Pancreas (tissue), 10 donors: ENCODE results near the gene DOC2A. TPM values are rescaled to one million over a fixed set of nuclear protein-coding genes. Genes with fewer than 3 reads are reported as not detected.
"Not testable (repeated sequence)": the region's sequence is repeated elsewhere in the genome, so short reads cannot be mapped to it uniquely, and the experiment has no call there.

ENCODE experiments used
- ATAC-seq, 4 donors: fragments of 200-7000 bp; cut with Tn5 transposase; one replicate each; pipeline versions ENCODE4 v1.8.0 to v1.9.1; 2020; ENCODE audit warnings: mild to moderate bottlenecking in 4 of 4, moderate library complexity in 4 of 4
- DNase-seq, 6 donors: peaks; one replicate each; pipeline ENCODE4 v3.0.0-alpha.2; 2020
- FAIRE-seq: peaks from 2 replicates; lab custom pipeline; 2012; peaks lifted over from hg19 to GRCh38; lab: Jason Lieb, UNC
- H3K27ac ChIP-seq, 4 donors: fragments of 200-600 bp; sonication (generic); 1 replicate in 3 of 4; 2 replicates in 1 of 4; pipeline versions ENCODE4 v1.5.0 to v1.8.0; 2020
- H3K27me3 ChIP-seq, 4 donors: fragments of 200-600 bp; one replicate each; pipeline ENCODE4 v1.8.0; 2021
- H3K36me3 ChIP-seq, 3 donors: fragments of 200-600 bp; sonication (generic) in 1 of 3; one replicate each; pipeline versions ENCODE4 v1.5.0 to v1.8.0; 2020 to 2021
- H3K4me1 ChIP-seq, 3 donors: fragments of 200-600 bp; one replicate each; pipeline ENCODE4 v1.8.0; 2021
- H3K4me3 ChIP-seq, 4 donors: fragments of 200-600 bp; sonication (generic) in 2 of 4; one replicate each; pipeline versions ENCODE4 v1.5.0 to v1.8.0; 2020 to 2021
- H3K9me3 ChIP-seq, 4 donors: fragments of 200-600 bp; one replicate each; pipeline ENCODE4 v1.8.0; 2021
- CTCF ChIP-seq, 4 donors: fragments of 200-600 bp; sonication (generic) in 3 of 4; IDR thresholded peaks; one replicate each; pipeline versions ENCODE4 v1.5.0 to v1.8.0; 2021; ENCODE audit warnings: antibody characterized with exemption in 4 of 4
- WGBS, 2 donors: extraction: QIAGEN DNeasy Blood & Tissue Kit; methylation state at CpG; one replicate each; pipeline ENCODE4 v1.1.7; 2013; 5-methylcytosine and 5-hydroxymethylcytosine counted together
- intact Hi-C, 3 donors: fragments of 100-400 bp; cut with DNase I; formaldehyde crosslinking; loops; one replicate each; pipeline versions ENCODE4 v1.11.1 to v1.14.2; 2022
- polyA plus RNA-seq, 2 donors: library from polyadenylated mRNA; stranded (reverse); fragments of 200-250 nt; gene quantifications; one replicate each; pipeline ENCODE4 v1.2.3, GENCODE V29; 2013
- total RNA-seq, 6 donors: library from RNA; stranded (reverse); fragmentation: NEBNext Ultra II Directional in 4 of 6; extraction: Animal tissue kit (Norgen Biotek cat#: 25700) in 4 of 6; gene quantifications; one replicate each; pipeline versions ENCODE4 v1.2.1 to v1.2.4, GENCODE V29; 2021 to 2023
- donor health status: healthy with polysubstance abuse.
- donor health status: DM: no; HTN: no; CAD: no; lungs with moderate emphysema.
- donor health status: DM: no; HTN: no; CAD: no.
- donor health status: control.
- donor health status: control.
- donor health status: Bipolar disorder and iron deficiency.
- donor health status: DM: yes; HTN: yes; CAD: no.
- donor health status: DM: no; HTN: no; CAD: no.
- donor health status: DM: no; HTN: no; CAD: no.
- donor health status: DM: yes; HTN: yes; CAD: no.

The DOC2A gene
- total and polyA plus RNA-seq, 8 donors, result 0.19 to 4.4 (median 0.47) TPM

GRCh38 chr16:30017277-30017656 is 6.4 kb upstream of the DOC2A start:
- no peaks in the 10 kb centered on the region for H3K27me3 ChIP-seq
- no peak for ATAC-seq
- FAIRE-seq, result no peak
- WGBS, 2 donors, result 92 to 100% methylated on average over 2 of the region's 2 CpGs
- H3K4me3 ChIP-seq, result no peak overlapping the region
- intact Hi-C loops, result no loop called here
- no peak overlapping the region for H3K27ac ChIP-seq
- H3K9me3 ChIP-seq, result no peaks in the 10 kb centered on the region
- no peak for DNase-seq
- H3K36me3 ChIP-seq, result no peaks in the 10 kb centered on the region
- TF ChIP-seq CTCF (IDR thresholded peaks at IDR 0.05), result no peak
- no peaks in the 10 kb centered on the region for H3K4me1 ChIP-seq

GRCh38 chr16:30016555-30017276 is 5.9 kb upstream of the DOC2A start:
- Histone ChIP-seq H3K27ac (no peak overlapping the region), H3K36me3 (no peaks in the 10 kb centered on the region), H3K4me3 (no peak overlapping the region), H3K27me3 (peaks cover 0 to 4% (median under 1%) of the 10 kb centered on the region in 4 donors), H3K9me3 (no peaks in the 10 kb centered on the region), H3K4me1 (no peaks in the 10 kb centered on the region)
- FAIRE-seq (no peak), DNase-seq (no peak), ATAC-seq (no peak)
- intact Hi-C loops, result no loop called here
- no peak for TF ChIP-seq CTCF (IDR thresholded peaks at IDR 0.05)
- 50 to 55% methylated on average over 8 of the region's 8 CpGs for WGBS, 2 donors

GRCh38 chr16:30015450-30015849 is 4.6 kb upstream of the DOC2A start:
- H3K27ac ChIP-seq, DNase-seq, H3K9me3 ChIP-seq, H3K4me3 ChIP-seq, ATAC-seq, H3K36me3 ChIP-seq, H3K4me1 ChIP-seq, intact Hi-C loops, FAIRE-seq, H3K27me3 ChIP-seq: not testable (repeated sequence)
- WGBS, 2 donors, result 83 to 89% methylated on average over 7 of the region's 7 CpGs

- H3K4me3 ChIP-seq, DNase-seq, FAIRE-seq, H3K27me3 ChIP-seq, intact Hi-C loops, H3K9me3 ChIP-seq, H3K36me3 ChIP-seq, H3K4me1 ChIP-seq, H3K27ac ChIP-seq, ATAC-seq: not testable (repeated sequence)
- 80 to 87% methylated on average over 14 of the region's 14 CpGs for WGBS, 2 donors
These were observed 1.8 kb upstream of the DOC2A start for GRCh38 chr16:30012598-30012997.

- no peak for FAIRE-seq
- H3K27ac ChIP-seq, result no peak overlapping the region
- no peak for ATAC-seq
- no peaks in the 10 kb centered on the region for H3K4me1 ChIP-seq
- H3K4me3 ChIP-seq, result peak overlapping the region in 1 of 4 donors; percentile 50
- no peaks in the 10 kb centered on the region for H3K9me3 ChIP-seq
- no peak for TF ChIP-seq CTCF (IDR thresholded peaks at IDR 0.05)
- intact Hi-C loops, result no loop called here
- 26 to 29% methylated on average over 31 of the region's 31 CpGs for WGBS, 2 donors
- DNase-seq, result peak in 2 of 6 donors; percentile 54 to 58
- no peaks in the 10 kb centered on the region for H3K36me3 ChIP-seq
- H3K27me3 ChIP-seq, result peaks cover 0 to 10% (median 2%) of the 10 kb centered on the region in 4 donors
These were observed 1.1 kb upstream of the DOC2A start for GRCh38 chr16:30011714-30012504.
